GM08714 (cell line): ENCODE results near the gene PFAS.
"Not testable (repeated sequence)": the region's sequence is repeated elsewhere in the genome, so short reads cannot be mapped to it uniquely, and the experiment has no call there.

Experiments
- H3K4me3 ChIP-seq: fragments of 200-500 bp; sonication (Bioruptor generic); 2 replicates; pipeline ENCODE4 v1.5.1; 2014; ENCODE audit warnings: mild to moderate bottlenecking, low read length, inconsistent platforms
- ZNF274 ChIP-seq: IDR thresholded peaks from 2 replicates; pipeline ENCODE4 v1.6.1; 2012; ENCODE audit warnings: mild to moderate bottlenecking, low read depth, low read length

PFAS gene, protein sequence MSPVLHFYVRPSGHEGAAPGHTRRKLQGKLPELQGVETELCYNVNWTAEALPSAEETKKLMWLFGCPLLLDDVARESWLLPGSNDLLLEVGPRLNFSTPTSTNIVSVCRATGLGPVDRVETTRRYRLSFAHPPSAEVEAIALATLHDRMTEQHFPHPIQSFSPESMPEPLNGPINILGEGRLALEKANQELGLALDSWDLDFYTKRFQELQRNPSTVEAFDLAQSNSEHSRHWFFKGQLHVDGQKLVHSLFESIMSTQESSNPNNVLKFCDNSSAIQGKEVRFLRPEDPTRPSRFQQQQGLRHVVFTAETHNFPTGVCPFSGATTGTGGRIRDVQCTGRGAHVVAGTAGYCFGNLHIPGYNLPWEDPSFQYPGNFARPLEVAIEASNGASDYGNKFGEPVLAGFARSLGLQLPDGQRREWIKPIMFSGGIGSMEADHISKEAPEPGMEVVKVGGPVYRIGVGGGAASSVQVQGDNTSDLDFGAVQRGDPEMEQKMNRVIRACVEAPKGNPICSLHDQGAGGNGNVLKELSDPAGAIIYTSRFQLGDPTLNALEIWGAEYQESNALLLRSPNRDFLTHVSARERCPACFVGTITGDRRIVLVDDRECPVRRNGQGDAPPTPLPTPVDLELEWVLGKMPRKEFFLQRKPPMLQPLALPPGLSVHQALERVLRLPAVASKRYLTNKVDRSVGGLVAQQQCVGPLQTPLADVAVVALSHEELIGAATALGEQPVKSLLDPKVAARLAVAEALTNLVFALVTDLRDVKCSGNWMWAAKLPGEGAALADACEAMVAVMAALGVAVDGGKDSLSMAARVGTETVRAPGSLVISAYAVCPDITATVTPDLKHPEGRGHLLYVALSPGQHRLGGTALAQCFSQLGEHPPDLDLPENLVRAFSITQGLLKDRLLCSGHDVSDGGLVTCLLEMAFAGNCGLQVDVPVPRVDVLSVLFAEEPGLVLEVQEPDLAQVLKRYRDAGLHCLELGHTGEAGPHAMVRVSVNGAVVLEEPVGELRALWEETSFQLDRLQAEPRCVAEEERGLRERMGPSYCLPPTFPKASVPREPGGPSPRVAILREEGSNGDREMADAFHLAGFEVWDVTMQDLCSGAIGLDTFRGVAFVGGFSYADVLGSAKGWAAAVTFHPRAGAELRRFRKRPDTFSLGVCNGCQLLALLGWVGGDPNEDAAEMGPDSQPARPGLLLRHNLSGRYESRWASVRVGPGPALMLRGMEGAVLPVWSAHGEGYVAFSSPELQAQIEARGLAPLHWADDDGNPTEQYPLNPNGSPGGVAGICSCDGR (N-terminal part only)

DNA sequence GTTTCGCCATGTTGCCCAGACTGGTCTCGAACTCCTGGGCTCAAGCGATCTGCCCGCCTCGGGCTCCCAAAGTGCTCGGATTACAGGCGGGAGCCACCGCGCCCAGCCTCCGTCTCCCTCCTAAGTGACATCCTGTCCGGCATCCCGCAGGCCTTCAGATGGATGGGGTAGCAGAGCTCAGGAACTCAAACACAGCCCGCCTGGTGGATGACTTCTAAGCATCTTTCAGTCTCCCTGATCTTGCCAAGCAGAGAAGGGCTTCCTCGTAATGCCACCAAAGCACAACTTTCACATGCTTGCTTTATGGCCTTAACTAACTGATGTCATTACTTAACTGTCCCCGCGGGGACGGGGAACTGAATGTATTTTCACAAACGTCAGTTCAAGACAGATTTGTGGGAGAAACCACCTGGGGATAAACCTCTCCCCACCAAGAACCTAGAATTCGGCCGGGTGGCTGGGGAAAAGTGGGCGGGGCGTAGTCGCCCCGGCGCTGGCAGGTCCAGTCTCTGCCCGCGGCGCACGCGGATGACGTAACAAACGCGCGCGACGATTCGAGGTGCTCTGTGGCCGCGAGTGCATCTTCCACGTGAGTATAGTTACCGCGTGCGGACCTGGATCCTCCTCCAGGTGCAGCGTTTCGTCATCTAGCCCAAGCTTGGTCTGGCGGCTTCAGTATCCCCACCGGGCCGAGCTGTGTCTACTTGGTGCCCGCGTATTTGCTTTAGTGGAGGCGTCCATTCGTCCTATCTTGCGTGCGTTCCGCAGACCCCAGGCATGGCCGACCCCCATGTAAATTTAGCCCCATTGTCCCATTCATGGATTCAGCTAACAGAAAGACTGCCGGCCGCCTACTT lies at the start of gene PFAS:
TSS of gene PFAS (plus strand) at position 539 of the 857 bp plus-strand sequence. CDS start 4,649 bp downstream, outside the sequence.
- H3K4me3 ChIP-seq = peak within 1 kb of the TSS; percentile 86
- no peak for TF ChIP-seq ZNF274

DNA sequence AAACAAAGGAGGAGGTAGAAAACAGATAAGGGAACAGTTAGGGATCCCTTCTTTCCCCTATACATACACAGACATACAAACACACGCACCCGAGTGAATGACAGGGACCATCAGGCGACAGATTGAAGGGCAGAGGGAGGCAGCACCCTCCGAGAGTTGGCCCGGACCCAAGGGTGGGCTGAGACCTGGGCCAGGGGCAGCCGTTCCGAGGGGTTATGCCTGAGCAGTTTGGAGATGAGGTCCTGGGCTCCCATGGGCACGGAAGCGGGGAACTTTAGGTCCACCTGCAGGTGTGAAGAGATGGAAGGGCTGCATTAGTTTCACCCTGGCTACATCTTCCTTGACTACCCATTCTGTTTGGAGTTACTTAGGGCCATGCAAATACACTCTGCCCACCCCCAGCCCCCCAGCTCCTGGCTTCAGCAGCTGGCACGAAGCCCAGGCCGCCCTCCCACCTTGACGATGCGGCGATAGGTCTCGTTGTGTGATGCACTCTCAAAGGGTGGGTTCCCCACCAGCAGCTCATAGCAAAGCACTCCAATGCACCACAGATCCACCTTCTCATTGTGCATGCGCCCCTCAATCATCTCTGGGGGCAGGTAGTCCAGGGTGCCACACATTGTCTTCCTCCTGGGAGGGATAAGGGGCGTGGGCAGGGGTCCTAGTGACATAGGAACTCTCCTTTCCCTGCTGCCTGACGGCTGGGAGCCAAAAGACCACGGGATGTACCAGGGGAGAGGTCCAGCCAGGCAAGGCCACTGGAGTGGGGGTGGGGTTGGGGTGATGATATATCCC lies 44.1 kb upstream of the PFAS start:
- H3K4me3 ChIP-seq = no peak overlapping the region
- TF ChIP-seq ZNF274 = no peak

DNA sequence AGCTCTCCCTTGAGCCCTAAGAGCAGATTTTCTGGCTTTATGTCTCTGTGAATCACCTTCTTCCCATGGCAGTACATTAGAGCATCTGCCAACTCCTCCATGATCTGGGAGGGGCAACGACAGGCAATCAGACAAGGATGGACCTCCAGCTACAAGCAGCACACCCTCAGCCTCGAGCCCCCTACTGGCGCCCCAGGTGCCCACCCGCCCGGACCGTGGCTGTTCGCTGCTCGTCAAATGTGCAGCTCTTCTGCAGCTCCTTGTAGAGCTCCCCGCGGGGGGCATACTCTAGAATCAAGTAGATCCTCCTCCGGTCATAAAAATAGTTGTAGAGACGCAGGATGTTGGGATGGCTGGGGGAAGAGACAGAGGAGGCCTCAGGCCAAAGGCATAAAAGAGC lies 42.6 kb upstream of the PFAS start:
- H3K4me3 ChIP-seq = no peak overlapping the region
- TF ChIP-seq ZNF274 = no peak

DNA sequence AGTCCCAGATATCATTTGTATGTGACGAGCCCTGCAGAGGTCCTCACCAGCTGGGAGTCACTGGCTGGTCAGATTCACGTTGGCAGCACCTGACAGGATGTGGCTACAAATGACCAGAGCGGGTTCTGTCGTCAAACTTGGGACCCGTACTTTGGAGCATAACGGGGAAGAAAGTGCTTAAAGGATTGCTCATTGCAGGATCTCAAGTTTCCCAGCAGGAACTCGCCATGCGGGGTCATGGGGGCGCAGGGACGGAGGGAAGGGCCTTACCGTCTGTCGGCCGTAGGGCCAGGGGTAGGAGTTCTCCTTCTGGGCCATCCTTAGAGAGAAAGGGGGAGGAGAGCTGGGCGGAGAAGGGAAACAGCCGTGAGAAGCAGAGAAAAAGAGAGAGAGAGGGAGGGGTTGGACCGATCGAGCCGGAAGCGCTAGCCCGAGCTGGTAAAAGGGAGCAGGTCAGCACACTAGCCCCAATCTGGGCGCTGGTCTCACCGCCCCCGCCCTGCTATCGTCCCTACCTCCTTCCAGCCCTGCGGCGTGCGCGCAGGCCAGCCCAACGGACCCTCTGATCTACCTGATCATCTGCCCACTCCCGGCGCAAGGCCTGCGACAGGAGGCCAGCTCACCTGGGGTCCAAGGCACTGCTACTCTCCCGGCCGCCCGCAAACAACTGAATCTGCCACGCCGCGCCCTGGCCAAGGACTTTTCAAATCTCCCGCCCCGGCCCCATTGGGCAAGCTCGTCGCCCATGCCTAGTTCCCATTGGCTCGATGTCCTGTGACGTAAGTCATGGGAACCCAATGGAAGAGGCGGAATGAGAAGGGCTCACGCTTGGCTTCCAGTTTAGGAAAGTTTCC lies 39.0 kb upstream of the PFAS start, which contains the start of gene AURKB:
TSS of gene AURKB (minus strand) at position 669 of the 854 bp plus-strand sequence. CDS start at position 318, 351 bp downstream.
- H3K4me3 ChIP-seq = peak within 1 kb of the TSS; percentile 77
- TF ChIP-seq ZNF274 = no peak

DNA sequence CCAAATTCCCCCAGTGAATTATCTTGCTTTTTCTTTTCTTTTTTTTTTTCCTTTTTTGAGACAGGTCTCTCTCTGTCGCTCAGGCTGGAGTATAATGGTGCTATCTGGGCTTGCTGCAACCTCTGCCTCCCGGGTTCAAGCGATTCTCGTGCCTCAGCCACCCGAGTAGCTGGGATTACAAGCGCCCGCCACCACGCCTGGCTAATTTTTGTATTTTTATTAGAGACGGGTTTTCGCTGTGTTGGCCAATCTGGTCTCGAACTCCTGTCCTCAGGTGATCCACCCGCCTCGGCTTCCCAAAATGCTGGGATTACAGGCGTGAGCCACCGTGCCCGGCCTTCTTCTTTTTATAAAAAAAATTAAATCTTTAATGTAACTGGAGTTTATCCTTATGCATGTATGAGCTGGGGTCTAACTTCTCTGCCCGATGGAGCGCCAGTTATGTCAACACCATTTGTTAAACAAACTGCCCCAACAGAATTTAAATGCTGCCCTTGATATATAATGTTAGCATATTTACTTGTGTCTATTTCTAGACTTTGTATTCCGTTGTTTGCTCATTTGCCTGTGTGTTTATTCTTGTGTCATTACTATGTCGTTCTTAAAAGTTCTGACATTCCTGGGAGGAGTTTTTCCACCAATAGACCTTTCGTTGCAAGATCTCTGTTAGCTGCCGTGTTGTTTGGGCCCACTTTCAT lies 38.2 kb upstream of the PFAS start:
- no peak for TF ChIP-seq ZNF274
- H3K4me3 ChIP-seq = peak overlapping the region; percentile 77; the same call in 1 of the 2 replicates

DNA sequence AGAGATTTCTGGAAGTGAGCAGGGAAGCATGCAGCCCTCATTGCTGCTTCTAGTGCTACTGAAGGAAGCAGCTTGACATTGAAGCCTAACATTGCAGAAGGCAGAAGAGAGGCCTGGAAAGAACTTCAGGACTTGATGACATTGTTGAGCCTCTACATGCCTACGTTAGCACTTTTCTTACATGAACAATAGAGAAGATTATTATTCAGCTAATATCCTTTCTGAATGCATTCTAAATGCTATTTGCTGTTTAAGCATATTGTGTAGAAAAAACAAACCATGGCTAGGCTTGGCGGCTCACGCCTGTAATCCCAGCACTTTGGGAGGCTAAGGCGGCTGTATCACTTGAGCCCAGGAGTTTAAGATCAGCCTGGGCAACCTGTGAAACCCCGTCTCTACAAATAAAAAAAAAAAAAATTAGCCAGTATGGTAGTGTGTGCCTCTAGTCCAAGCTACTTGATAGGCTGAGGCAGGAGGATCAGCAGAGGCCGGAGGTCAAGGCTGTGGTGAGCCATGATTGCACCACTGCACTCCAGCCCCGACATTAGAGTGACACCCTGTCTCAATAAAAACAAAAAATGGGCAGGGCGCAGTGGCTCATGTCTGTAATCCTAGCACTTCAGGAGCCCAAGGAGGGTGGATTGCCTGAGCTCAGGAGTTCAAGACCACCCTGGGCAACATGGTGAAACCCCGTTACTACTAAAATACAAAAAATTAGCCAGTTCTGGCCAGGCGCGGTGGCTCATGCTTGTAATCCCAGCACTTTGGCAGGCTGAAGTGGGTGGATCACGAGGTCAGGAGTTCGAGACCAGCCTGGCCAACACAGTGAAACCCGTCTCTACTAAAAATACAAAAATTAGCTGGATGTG lies 36.5 kb upstream of the PFAS start:
- no peak overlapping the region for H3K4me3 ChIP-seq
- TF ChIP-seq ZNF274 = no peak

DNA sequence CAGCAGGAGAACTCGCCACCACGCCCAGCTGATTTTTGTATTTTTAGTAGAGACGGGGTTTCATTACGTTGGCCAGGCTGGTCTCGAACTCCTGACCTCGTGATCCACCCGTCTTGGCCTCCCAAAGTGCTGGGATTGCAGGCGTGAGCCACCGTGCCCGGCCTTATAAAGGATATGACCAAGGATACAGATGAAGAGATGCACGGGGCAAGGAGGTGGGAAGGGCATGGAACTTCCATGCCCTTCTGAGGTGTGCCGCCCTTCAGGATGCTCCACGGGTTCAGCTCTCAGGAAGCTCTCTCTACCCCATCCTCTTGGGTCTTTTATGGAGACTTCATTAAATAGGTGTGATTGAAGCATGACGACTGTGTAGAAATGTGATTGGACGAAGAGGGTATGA lies 35.1 kb upstream of the PFAS start:
- H3K4me3 ChIP-seq = not testable (repeated sequence)

DNA sequence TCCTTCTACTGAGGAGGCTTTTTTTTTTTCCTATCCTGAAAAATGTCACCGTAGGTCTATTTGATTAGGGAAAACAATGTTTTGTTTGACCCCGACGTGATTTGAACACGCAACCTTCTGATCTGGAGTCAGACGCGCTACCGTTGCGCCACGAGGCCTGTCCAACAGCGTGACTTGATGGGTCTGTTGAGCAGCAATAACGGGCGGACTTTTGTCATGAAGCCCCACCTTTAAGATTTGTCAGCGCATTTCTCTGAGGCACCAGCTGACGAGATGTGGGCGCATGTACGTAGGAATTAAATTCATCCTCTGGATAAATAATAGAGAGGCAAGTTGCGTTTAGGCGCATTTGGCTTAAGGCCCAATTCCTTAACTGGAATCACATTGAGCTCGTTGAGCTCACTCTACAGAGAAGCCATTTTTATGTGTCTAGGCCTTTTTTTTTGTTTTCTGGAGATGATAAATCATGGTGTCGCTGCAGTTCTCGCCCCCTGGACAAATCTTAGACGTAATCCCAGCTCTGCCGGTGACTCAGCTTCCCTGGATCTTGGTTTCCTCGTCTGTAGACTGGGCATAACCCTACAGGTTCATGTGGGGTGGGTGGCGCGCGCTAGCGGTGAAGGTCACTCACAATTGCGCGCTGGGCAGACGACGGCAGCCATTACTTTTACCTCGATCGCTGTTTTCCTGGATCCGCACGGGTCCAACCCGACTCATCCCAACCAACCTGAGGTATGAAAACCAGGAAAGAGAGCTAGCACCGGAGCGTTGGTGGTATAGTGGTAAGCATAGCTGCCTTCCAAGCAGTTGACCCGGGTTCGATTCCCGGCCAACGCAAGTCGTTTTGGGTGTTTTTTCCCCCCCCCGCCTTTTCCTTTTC lies 28.1 kb upstream of the PFAS start:
- no peak for TF ChIP-seq ZNF274
- peak overlapping the region; percentile 77 for H3K4me3 ChIP-seq

DNA sequence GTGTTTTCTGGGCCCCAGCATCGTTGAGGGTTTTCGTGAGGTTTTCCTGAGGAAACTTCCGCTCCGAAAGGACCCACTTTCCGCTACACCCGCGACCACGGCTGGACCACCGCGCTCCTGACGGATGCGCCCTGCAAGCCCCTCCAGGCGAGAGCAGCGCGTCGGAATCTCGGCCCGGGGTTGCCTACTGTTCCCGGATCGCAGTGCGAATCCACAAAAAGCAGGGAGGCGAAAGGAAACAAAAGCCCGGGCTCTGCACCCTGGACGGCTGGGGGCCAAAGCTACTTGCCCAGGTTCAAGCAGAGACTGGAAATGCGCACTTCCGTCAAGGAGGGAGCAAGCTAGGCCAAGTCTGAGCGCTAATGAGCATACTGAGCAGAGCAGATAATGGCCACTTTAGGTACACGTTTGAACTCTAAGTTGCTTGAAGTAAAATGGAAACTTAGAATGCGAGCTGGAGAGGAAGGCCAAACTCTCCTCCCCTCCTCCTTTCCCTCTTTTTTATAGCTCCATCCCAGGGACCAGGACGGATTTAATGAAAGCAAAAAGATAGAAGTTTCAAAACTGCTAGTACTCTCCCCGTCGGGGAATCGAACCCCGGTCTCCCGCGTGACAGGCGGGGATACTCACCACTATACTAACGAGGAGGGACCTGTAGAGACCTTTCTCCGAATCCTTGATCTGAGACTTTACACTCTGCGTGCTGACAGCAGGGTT lies 27.3 kb upstream of the PFAS start:
- peak overlapping the region; percentile 77 for H3K4me3 ChIP-seq
- TF ChIP-seq ZNF274 = no peak

DNA sequence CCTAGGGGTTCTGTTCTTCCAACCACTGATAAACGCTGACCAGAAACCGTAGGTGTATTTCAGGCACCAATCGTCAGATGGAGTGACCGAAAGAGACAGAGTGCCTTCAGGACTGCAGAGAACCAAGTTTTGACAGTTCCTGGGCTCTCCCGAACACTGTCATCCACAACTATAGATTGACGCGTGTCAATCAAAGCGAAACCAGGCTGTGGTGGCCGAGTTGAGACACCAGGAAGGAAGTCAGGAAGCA lies 26.8 kb upstream of the PFAS start:
- TF ChIP-seq ZNF274 = no peak
- H3K4me3 ChIP-seq = peak overlapping the region; percentile 77
